IMR-90 (cell line): Measurements from ENCODE around the gene PIEZO1. TPM values are rescaled to one million over a fixed set of nuclear protein-coding genes. Genes with fewer than 3 reads are reported as not detected.

Source experiments
- ATAC-seq: fragments of 200-7000 bp; cut with Tn5 transposase; 2 replicates; pipeline ENCODE4 v1.9.1; 2020; ENCODE audit warnings: low read depth, mild to moderate bottlenecking, moderate library complexity
- BruUV-seq: library from RNA; stranded (reverse); fragments of 400-500 nt; replicated peaks from 2 replicates; lab custom pipeline; 2021; lab: Mats Ljungman, UMichigan
- CTCF ChIA-PET: fragments of 300-600 bp; formaldehyde crosslinking; extraction: SDS; loops from one replicate; lab custom pipeline; 2021; ENCODE audit warnings: antibody characterized with exemption; lab: Yijun Ruan, JAX
- POLR2A ChIA-PET: fragments of 300-600 bp; sonication (Branson Sonifier 250); formaldehyde crosslinking; loops from one replicate; lab custom pipeline; 2022; ENCODE audit warnings: antibody characterized with exemption; ENCODE audit not compliant: unreplicated experiment; lab: Charles Lee
- DNase-seq: peaks from one replicate; pipeline ENCODE4 v3.0.0; 2013
- H2AFZ ChIP-seq: replicated peaks from 2 replicates; pipeline ENCODE3; 2013; ENCODE audit warnings: low read length, mild to moderate bottlenecking; ENCODE audit not compliant: poor library complexity
- H2AK5ac ChIP-seq: 2 replicates; pipeline ENCODE4 v1.6.1; 2013; ENCODE audit warnings: low read depth, low read length, inconsistent platforms
- H2AK9ac ChIP-seq: replicated peaks from 2 replicates; pipeline ENCODE3; 2013; ENCODE audit warnings: mild to moderate bottlenecking, low read depth, low read length, moderate library complexity; ENCODE audit not compliant: poor library complexity
- H2BK120ac ChIP-seq: 2 replicates; pipeline ENCODE4 v1.6.1; 2013; ENCODE audit warnings: low read depth, low read length, inconsistent platforms
- H2BK15ac ChIP-seq: 3 replicates; pipeline ENCODE4 v1.6.1; 2013; ENCODE audit warnings: low read depth, low read length, inconsistent platforms
- H2BK20ac ChIP-seq: 2 replicates; pipeline ENCODE4 v1.6.1; 2013; ENCODE audit warnings: low read depth, mild to moderate bottlenecking, inconsistent platforms, low read length, moderate library complexity
- H2BK5ac ChIP-seq: 2 replicates; pipeline ENCODE4 v1.6.1; 2013; ENCODE audit warnings: mild to moderate bottlenecking, low read depth, low read length, inconsistent platforms; ENCODE audit not compliant: poor library complexity, severe bottlenecking
- H3K14ac ChIP-seq: replicated peaks from 2 replicates; pipeline ENCODE4 v1.6.1; 2013; ENCODE audit warnings: low read depth, low read length, inconsistent platforms
- H3K18ac ChIP-seq: 2 replicates; pipeline ENCODE4 v1.6.1; 2013; ENCODE audit warnings: low read depth, low read length, control low read depth
- H3K23ac ChIP-seq: 2 replicates; pipeline ENCODE4 v1.6.1; 2013; ENCODE audit warnings: low read depth, low read length, inconsistent platforms
- H3K27ac ChIP-seq: 2 replicates; pipeline ENCODE4 v1.5.1; 2013; ENCODE audit warnings: mild to moderate bottlenecking, control low read depth, low read length; ENCODE audit not compliant: insufficient read depth
- H3K27me3 ChIP-seq: 2 replicates; pipeline ENCODE4 v1.6.1; 2013; ENCODE audit warnings: low read length; ENCODE audit not compliant: control insufficient read depth, insufficient read depth
- H3K36me3 ChIP-seq: 2 replicates; pipeline ENCODE4 v1.6.1; 2013; ENCODE audit warnings: low read length, mixed read lengths; ENCODE audit not compliant: control insufficient read depth, insufficient read depth
- H3K4ac ChIP-seq: 2 replicates; pipeline ENCODE4 v1.6.1; 2013; ENCODE audit warnings: low read depth, low read length, inconsistent platforms
- H3K4me1 ChIP-seq: 2 replicates; pipeline ENCODE4 v1.6.1; 2013; ENCODE audit warnings: low read length, mixed read lengths; ENCODE audit not compliant: control insufficient read depth, insufficient read depth
- H3K4me2 ChIP-seq: 2 replicates; pipeline ENCODE4 v1.6.1; 2013; ENCODE audit warnings: low read depth, mild to moderate bottlenecking, control low read depth, low read length, moderate library complexity
- H3K4me3 ChIP-seq: 2 replicates; pipeline ENCODE4 v1.5.1; 2013; ENCODE audit warnings: low read depth, mild to moderate bottlenecking, control low read depth, low read length, moderate library complexity; ENCODE audit not compliant: insufficient read depth
- H3K56ac ChIP-seq: 2 replicates; pipeline ENCODE4 v1.6.1; 2013; ENCODE audit warnings: low read length, inconsistent platforms; ENCODE audit not compliant: insufficient read depth; ENCODE audit errors: extremely low read depth
- H3K79me1 ChIP-seq, 2 experiments: 2 replicates each; pipeline ENCODE4 v1.6.1; 2013; ENCODE audit warnings: low read length in 2 of 2, inconsistent platforms in 1 of 2, low read depth in 1 of 2
- H3K9ac ChIP-seq: 2 replicates; pipeline ENCODE4 v1.6.1; 2013; ENCODE audit warnings: low read depth, low read length, control low read depth
- H3K9me1 ChIP-seq: 2 replicates; pipeline ENCODE4 v1.6.1; 2013; ENCODE audit warnings: low read length, inconsistent platforms; ENCODE audit not compliant: insufficient read depth
- H3K9me3 ChIP-seq: 2 replicates; pipeline ENCODE4 v1.6.1; 2013; ENCODE audit warnings: low read length; ENCODE audit not compliant: control insufficient read depth, insufficient read depth
- H4K20me1 ChIP-seq: 2 replicates; pipeline ENCODE4 v1.6.1; 2013; ENCODE audit warnings: low read length, inconsistent platforms; ENCODE audit not compliant: insufficient read depth
- H4K5ac ChIP-seq: 2 replicates; pipeline ENCODE4 v1.6.1; 2013; ENCODE audit warnings: mild to moderate bottlenecking, low read depth, low read length, control low read depth
- H4K8ac ChIP-seq, 2 experiments: 2 replicates each; pipeline ENCODE4 v1.6.1; 2013; ENCODE audit warnings: low read depth in 2 of 2, low read length in 2 of 2, control low read depth in 1 of 2, inconsistent platforms in 1 of 2
- H4K91ac ChIP-seq: 2 replicates; pipeline ENCODE4 v1.6.1; 2013; ENCODE audit warnings: low read depth, low read length, inconsistent platforms; ENCODE audit not compliant: insufficient read depth
- BHLHE40 ChIP-seq: fragments of 150-350 bp; IDR thresholded peaks from 2 replicates; pipeline ENCODE4 v1.6.1; 2016; ENCODE audit warnings: mild to moderate bottlenecking, low read depth, low read length
- CHD1 ChIP-seq: IDR thresholded peaks from 2 replicates; pipeline ENCODE4 v1.6.1; 2012; ENCODE audit warnings: low read depth, low read length, improper control_type of control experiment
- FOS ChIP-seq: fragments of 150-350 bp; IDR thresholded peaks from 2 replicates; pipeline ENCODE4 v1.6.1; 2016; ENCODE audit warnings: low read depth, low read length
- MXI1 ChIP-seq: IDR thresholded peaks from 2 replicates; pipeline ENCODE4 v1.6.1; 2012; ENCODE audit warnings: low read depth, mild to moderate bottlenecking, low read length, moderate library complexity, borderline replicate concordance
- POLR2A ChIP-seq: IDR thresholded peaks from 2 replicates; pipeline ENCODE4 v1.6.1; 2012; ENCODE audit warnings: mild to moderate bottlenecking, low read depth, low read length
- WGBS, 2 experiments: methylation state at CpG; one replicate each; pipeline versions ENCODE4 v1.1.5 to v1.1.7; 2013; ENCODE audit warnings: missing lambda C conversion rate in 2 of 2; ENCODE audit not compliant: insufficient read length in 1 of 2; ENCODE audit errors: extremely low coverage in 2 of 2; 5-methylcytosine and 5-hydroxymethylcytosine counted together
- dilution Hi-C: fragments of 300-500 bp; cut with HindIII; formaldehyde crosslinking; loops from one replicate; pipeline ENCODE4 v1.14.3; 2018; ENCODE audit warnings: low sequenced_read_pairs; ENCODE audit not compliant: unreplicated experiment
- in situ Hi-C: fragments of 300-500 bp; cut with MboI; formaldehyde crosslinking; loops from 3 replicates; pipeline ENCODE4 v1.14.3; 2019; ENCODE audit warnings: low sequenced_read_pairs, inconsistent platforms, mixed read lengths
- intact Hi-C: fragments of 100-400 bp; cut with micrococcal nuclease; formaldehyde crosslinking; loops from 2 replicates; pipeline ENCODE4 v1.10.0; 2022
- polyA plus RNA-seq, 3 experiments: library from polyadenylated mRNA; depleted of rRNA; stranded (reverse); fragments of >200 nt; gene quantifications; 2 replicates each; pipeline ENCODE4 v1.2.3, GENCODE V29; 2012; ENCODE audit warnings: low replicate concordance in 1 of 3
- total RNA-seq: library from RNA; depleted of rRNA; stranded (reverse); fragments of >200 nt; gene quantifications from 2 replicates; pipeline ENCODE4 v1.2.3, GENCODE V29; 2012
- TF ChIP-seq, protein P1 (sequence below): fragments of 150-350 bp; IDR thresholded peaks from 2 replicates; pipeline ENCODE4 v1.6.1; 2017; ENCODE audit warnings: mild to moderate bottlenecking, antibody characterized with exemption, low read length, low read depth

Gene PIEZO1
- total and polyA plus RNA-seq, 2 of the 4 experiments (the other 2 are of a cell fraction), result 36.2 to 372 TPM

DNA sequence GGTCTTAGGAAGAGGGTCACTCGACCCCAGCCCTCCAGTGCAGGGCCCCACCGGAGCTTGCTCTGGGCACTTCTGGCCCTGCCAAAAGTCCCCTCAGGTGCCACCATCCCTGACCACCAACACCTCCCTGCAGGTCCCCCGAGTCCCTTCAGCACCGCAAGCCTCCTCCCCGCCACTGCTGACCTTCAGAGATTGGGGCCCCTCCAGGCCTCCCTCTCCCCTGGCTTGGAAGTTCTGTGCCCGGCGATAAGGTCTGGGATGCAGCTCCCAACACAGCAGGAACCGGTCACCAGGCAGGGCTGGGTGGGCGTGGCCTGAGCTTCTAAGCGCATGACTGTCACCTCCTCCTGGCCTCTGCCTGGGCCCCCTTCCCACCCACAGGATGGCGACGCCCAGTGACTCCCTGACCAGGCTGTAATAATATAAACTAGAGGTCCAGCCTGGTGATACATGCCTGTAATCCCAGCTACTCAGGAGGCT lies 11.2 kb downstream of the PIEZO1 start:
- no peak overlapping the region for H2BK15ac ChIP-seq
- no TSS peak for BruUV-seq
- peak overlapping the region; percentile 71 for H3K4ac ChIP-seq
- dilution Hi-C loops (no loop called here), in situ Hi-C loops (no loop called here), intact Hi-C loops (no loop called here)
- ChIA-PET CTCF (interaction anchor here (0.7 to 1.5 kb wide), 4 partner anchors 8 to 36 kb away, joined by 3 read pairs; no protein-coding TSS in a partner anchor), POLR2A (interaction anchor here (0.9 to 1.0 kb wide), 2 partner anchors 8 to 15 kb away, joined by 3 read pairs; no protein-coding TSS in a partner anchor)
- WGBS, 2 experiments, result 0% methylated on average over 1 of the region's 12 CpGs; no CpG with 5 or more reads in 1 of the 2 experiments
- H2BK20ac ChIP-seq, result peak overlapping the region; percentile 54; the same call in 1 of the 2 replicates
- peak overlapping the region; percentile 25; the same call in 1 of the 2 replicates for H3K18ac ChIP-seq
- H3K4me1 ChIP-seq, result peaks cover 52% of the 10 kb centered on the region
- H2AFZ ChIP-seq, result peak overlapping the region; percentile 54
- peak overlapping the region; percentile 69 for H3K4me2 ChIP-seq
- H3K36me3 ChIP-seq, result peaks cover 3% of the 10 kb centered on the region; the same call in 1 of the 2 replicates
- no peaks in the 10 kb centered on the region for H3K27me3 ChIP-seq
- H4K8ac ChIP-seq, result peak overlapping the region in 1 of 2 experiments; percentile 54; a peak in 1 of 4 replicates
- H2BK120ac ChIP-seq, result peak overlapping the region; percentile 48; the same call in 1 of the 2 replicates
- H4K20me1 ChIP-seq, result peaks cover 93% of the 10 kb centered on the region
- H3K14ac ChIP-seq, result peak overlapping the region; percentile 58; the same call in 1 of the 2 replicates
- H4K5ac ChIP-seq, result no peak overlapping the region
- peaks cover 14 to 69% of the 10 kb centered on the region in 2 experiments for H3K79me1 ChIP-seq
- peak overlapping the region; percentile 42; the same call in 1 of the 2 replicates for H2AK5ac ChIP-seq
- peak overlapping the region; percentile 26 for H4K91ac ChIP-seq
- peak; percentile 93 for DNase-seq
- H2BK5ac ChIP-seq, result peak overlapping the region; percentile 85
- H3K4me3 ChIP-seq, result peak overlapping the region; percentile 20; the same call in 1 of the 2 replicates
- no peak overlapping the region for H3K23ac ChIP-seq
- H2AK9ac ChIP-seq, result peak overlapping the region; percentile 94
- TF ChIP-seq POLR2A, result peak; percentile 47; the same call in 1 of the 2 replicates
- TF ChIP-seq FOS, result 0 out of 2 replicates have a peak, but pooled peaks have one; percentile 14
- TF ChIP-seq MXI1, result peak; percentile 52; the same call in 1 of the 2 replicates
- peak; percentile 30; the same call in 1 of the 2 replicates for TF ChIP-seq BHLHE40
- TF ChIP-seq, protein P1, sequence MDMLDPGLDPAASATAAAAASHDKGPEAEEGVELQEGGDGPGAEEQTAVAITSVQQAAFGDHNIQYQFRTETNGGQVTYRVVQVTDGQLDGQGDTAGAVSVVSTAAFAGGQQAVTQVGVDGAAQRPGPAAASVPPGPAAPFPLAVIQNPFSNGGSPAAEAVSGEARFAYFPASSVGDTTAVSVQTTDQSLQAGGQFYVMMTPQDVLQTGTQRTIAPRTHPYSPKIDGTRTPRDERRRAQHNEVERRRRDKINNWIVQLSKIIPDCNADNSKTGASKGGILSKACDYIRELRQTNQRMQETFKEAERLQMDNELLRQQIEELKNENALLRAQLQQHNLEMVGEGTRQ, result no peak
- TF ChIP-seq CHD1, result no peak
- ATAC-seq, result peak; percentile 67
- 0 out of 2 replicates have a peak overlapping the region, but pooled peaks have one; percentile 26 for H3K56ac ChIP-seq
- peak overlapping the region; percentile 81 for H3K27ac ChIP-seq
- no peaks in the 10 kb centered on the region for H3K9me3 ChIP-seq
- H3K9me1 ChIP-seq, result peaks cover 23% of the 10 kb centered on the region
- H3K9ac ChIP-seq, result peak overlapping the region; percentile 48
